GM10266 (cell line): Measurements from ENCODE around the gene SKA3.

Experiments
- DNase-seq: peaks from one replicate; pipeline ENCODE4 v3.0.0; 2012; ENCODE audit errors: extremely low spot score
- CTCF ChIP-seq: IDR thresholded peaks from 2 replicates; pipeline ENCODE4 v1.5.1; 2012; ENCODE audit warnings: mild to moderate bottlenecking, low read depth; ENCODE audit not compliant: control insufficient read depth, insufficient read depth; ENCODE audit errors: missing control alignments

SKA3 gene

DNA sequence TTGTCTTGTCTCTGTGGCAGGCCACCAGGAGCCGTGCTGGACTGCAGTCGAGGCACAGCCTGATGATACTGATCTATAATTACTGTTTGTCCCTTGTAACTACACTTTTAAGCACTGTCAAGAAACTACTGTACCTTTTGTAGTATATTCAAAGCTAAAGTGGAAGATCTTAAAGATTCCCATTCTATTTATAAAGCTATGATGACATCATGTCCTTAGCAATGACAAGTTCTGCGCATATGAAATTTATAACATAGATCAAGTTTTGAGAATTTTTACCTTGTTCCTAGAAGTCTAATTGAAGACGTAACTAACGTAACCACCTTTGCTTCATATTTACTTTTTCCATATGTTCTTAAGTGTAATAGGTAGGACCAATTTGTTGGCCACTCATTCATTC lies 58.2 kb downstream of the SKA3 start:
- no peak for DNase-seq
- TF ChIP-seq CTCF, result no peak

- no peak for DNase-seq
- TF ChIP-seq CTCF, result no peak
Observed at GRCh38 chr13:21117104-21117809, 59.1 kb downstream of the SKA3 start.

- TF ChIP-seq CTCF, result no peak
- no peak for DNase-seq
Observed at GRCh38 chr13:21116141-21116540, 60.2 kb downstream of the SKA3 start.

DNA sequence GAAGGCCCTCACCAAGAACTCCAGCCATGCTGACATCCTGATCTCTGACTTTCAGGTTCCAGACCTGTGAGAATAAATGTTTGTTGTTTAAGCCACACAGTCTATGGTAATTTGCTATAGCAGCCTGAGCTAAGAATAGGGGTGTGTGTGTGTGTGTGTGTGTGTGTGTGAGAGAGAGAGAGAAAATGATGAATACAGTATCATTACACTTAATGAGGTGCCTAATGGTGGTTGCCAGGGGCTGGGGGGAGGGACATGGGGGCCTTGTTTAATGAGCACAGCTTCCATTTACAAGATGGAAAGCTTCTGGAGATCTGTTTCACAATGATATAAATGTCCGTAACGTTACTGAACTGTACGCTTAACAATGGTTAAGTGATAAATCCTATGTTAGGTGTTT lies 61.1 kb downstream of the SKA3 start:
- no peak for TF ChIP-seq CTCF
- DNase-seq, result no peak

DNA sequence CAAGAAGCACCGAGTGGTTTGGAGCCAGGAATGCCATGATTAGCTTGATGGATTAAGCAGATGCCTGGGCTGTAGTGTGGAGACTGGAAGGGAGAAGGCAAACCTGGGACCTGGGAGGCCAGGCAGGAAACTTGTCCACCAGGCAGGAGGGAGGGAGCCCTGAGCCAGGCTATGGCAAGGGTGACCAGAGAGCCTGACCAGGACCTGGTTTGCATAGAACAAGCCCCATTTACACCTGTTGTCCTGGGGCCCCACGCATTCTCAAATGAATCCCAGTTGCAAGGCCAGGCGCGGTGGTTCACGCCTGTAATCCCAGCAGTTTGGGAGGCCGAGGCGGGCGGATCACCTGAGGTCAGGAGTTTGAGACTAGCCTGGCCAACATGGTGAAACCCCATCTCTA lies 64.8 kb downstream of the SKA3 start:
- TF ChIP-seq CTCF, result no peak
- DNase-seq, result no peak

DNA sequence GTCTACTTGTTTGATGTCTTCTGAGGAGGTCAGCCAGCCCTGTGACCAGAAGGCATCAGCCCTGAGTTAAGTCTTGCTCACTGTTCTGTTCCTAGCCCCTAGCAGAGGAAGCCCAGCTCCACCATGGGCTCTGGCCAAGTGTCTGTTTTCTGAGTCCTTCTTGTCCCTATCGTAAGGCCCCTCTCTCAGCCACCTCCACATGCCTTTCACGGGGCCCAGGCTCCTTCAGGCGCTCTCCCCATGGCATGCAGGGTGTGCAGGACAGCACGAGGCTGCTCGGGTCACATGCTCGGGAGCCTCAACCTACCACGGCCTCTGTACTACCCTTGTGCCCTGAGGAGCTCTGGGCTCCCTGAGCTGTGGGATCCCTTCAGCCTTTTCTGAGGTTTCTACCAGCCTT lies 67.2 kb downstream of the SKA3 start:
- no peak for TF ChIP-seq CTCF
- no peak for DNase-seq

DNA sequence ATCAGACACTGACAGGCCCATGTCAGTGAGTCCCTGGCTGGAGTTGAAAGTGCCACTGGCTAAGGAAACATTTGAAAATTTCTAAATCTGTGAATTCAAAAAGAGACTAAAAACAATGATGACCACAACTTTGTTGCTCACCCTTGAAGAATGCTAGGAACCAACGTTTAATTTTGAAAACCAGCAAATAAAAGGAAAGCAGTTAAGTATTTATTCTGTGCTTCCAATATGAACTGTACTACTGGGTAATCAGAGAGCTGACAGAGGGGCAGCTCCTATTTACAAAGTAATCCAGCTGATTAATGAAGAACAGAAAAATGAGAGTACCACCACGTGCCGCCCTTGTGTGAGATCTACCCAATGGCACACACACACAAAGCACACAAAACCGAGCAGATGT lies 70.3 kb downstream of the SKA3 start:
- DNase-seq, result no peak
- no peak for TF ChIP-seq CTCF
